CD4-positive, alpha-beta T cell (primary cell): ENCODE measurements around the gene CCPG1. TPM values are rescaled to one million over a fixed set of nuclear protein-coding genes. Genes with fewer than 3 reads are reported as not detected.

Experiments used
- ATAC-seq: fragments of 200-7000 bp; cut with Tn5 transposase; one replicate; pipeline ENCODE4 v1.10.0; 2022; ENCODE audit warnings: mild to moderate bottlenecking; ENCODE audit not compliant: poor library complexity
- CTCF ChIA-PET: fragments of 350-600 bp; sonication (Branson Sonifier 250); formaldehyde crosslinking; loops from one replicate; lab custom pipeline; 2021; ENCODE audit warnings: antibody characterized with exemption, inconsistent platforms; lab: Charles Lee
- POLR2A ChIA-PET: fragments of 350-600 bp; sonication (Branson Sonifier 250); formaldehyde crosslinking; loops from one replicate; lab custom pipeline; 2021; ENCODE audit warnings: antibody characterized with exemption, inconsistent platforms; lab: Charles Lee
- DNase-seq, 14 experiments: peaks; one replicate each; pipeline ENCODE4 v3.0.0-alpha.2; 2013 to 2020; ENCODE audit warnings: mixed read lengths in 2 of 14
- H3K27ac ChIP-seq, 2 donors: one replicate each; pipeline versions ENCODE4 v1.5.1 to v1.7.0; 2013; ENCODE audit warnings: low read length in 2 of 2, low read depth in 1 of 2, mild to moderate bottlenecking in 1 of 2
- H3K27me3 ChIP-seq, 2 experiments: 1 replicate in 1 of 2; 2 replicates in 1 of 2; pipeline versions ENCODE4 v1.6.1 to v1.7.0; 2013; ENCODE audit warnings: low read length in 2 of 2, control low read depth in 1 of 2, mild to moderate bottlenecking in 1 of 2, moderate library complexity in 1 of 2; ENCODE audit not compliant: insufficient read depth in 2 of 2, control insufficient read depth in 1 of 2
- H3K36me3 ChIP-seq: one replicate; pipeline ENCODE4 v1.6.1; 2013; ENCODE audit warnings: low read length, control low read depth; ENCODE audit not compliant: insufficient read depth
- H3K4me1 ChIP-seq: one replicate; pipeline ENCODE4 v1.6.1; 2013; ENCODE audit warnings: low read length, control low read depth; ENCODE audit not compliant: insufficient read depth
- H3K4me3 ChIP-seq: one replicate; pipeline ENCODE4 v1.5.1; 2013; ENCODE audit warnings: mild to moderate bottlenecking, low read length, moderate library complexity
- H3K9me3 ChIP-seq, 2 experiments: 1 replicate in 1 of 2; 2 replicates in 1 of 2; pipeline versions ENCODE4 v1.6.1 to v1.7.0; 2013; ENCODE audit warnings: low read length in 2 of 2, mild to moderate bottlenecking in 2 of 2, control low read depth in 1 of 2, moderate library complexity in 1 of 2; ENCODE audit not compliant: control insufficient read depth in 1 of 2, insufficient read depth in 1 of 2
- H3K27ac Mint-ChIP-seq: one replicate; pipeline ENCODE4 v1.8.0; 2020; ENCODE audit warnings: mixed read lengths
- H3K27me3 Mint-ChIP-seq: one replicate; pipeline ENCODE4 v1.8.0; 2021; ENCODE audit warnings: mixed read lengths
- H3K36me3 Mint-ChIP-seq: one replicate; pipeline ENCODE4 v1.8.0; 2021; ENCODE audit warnings: low read depth, mixed read lengths
- H3K4me1 Mint-ChIP-seq: one replicate; pipeline ENCODE4 v1.8.0; 2021; ENCODE audit warnings: low read depth, mixed read lengths
- H3K4me3 Mint-ChIP-seq: one replicate; pipeline ENCODE4 v1.8.0; 2020; ENCODE audit warnings: mild to moderate bottlenecking, mixed read lengths
- H3K9me3 Mint-ChIP-seq: one replicate; pipeline ENCODE4 v1.8.0; 2020; ENCODE audit warnings: mixed read lengths
- intact Hi-C, 2 experiments: fragments of 100-400 bp; cut with DNase I in 1 of 2; cut with micrococcal nuclease in 1 of 2; formaldehyde crosslinking; loops; one replicate each; pipeline versions ENCODE4 v1.15.1 to v1.9.0; 2023 to 2025; cut with DNase I, micrococcal nuclease
- total RNA-seq, 174 experiments: library from RNA in 2 of 174; stranded (reverse) in 2 of 174; gene quantifications; one replicate each; pipeline ENCODE4 v1.2.3 and lab custom pipeline; 2021 to 2026
- TF ChIP-seq, protein P1 (sequence below): fragments of 200-600 bp; IDR thresholded peaks from one replicate; pipeline ENCODE4 v1.8.0; 2022; ENCODE audit warnings: antibody characterized with exemption, mild to moderate bottlenecking

Gene CCPG1
- total RNA-seq, 2 experiments from 2014 or later: 29.9 to 31.5 TPM

- peaks cover 76% of the 10 kb centered on the region for H3K36me3 Mint-ChIP-seq
Measured at GRCh38 chr15:55358471-55358870, 49.7 kb downstream of the CCPG1 start.

DNA sequence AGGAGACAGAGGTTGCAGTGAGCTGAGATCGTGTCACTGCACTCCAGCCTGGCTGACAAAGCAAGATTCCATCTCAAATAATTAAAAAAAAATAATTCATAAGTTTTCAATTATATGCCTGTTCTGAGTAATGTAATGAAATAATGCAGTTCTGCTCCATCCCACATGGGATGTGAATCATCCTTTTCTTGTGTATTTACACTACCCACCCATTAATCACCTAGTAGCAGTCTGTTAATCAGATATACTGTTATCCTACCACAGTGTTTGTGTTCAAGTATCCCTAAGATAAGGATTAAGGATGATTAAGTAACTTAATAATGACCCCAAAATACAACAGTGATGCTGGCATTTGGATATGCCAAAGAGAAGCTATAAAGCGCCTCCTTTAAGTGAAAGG is 50.4 kb downstream of the CCPG1 start:
- no peak for DNase-seq
- H3K4me1 Mint-ChIP-seq: no peaks in the 10 kb centered on the region
- peaks cover 71% of the 10 kb centered on the region for H3K36me3 Mint-ChIP-seq
- no peaks in the 10 kb centered on the region for H3K27me3 ChIP-seq
- no peak for ATAC-seq
- H3K9me3 Mint-ChIP-seq: no peaks in the 10 kb centered on the region
- H3K4me1 ChIP-seq: no peaks in the 10 kb centered on the region
- no peak overlapping the region for H3K27ac ChIP-seq
- H3K27ac Mint-ChIP-seq: no peak overlapping the region
- H3K9me3 ChIP-seq: no peaks in the 10 kb centered on the region
- no peak overlapping the region for H3K4me3 Mint-ChIP-seq
- intact Hi-C loops: no loop called here
- TF ChIP-seq, protein P1, sequence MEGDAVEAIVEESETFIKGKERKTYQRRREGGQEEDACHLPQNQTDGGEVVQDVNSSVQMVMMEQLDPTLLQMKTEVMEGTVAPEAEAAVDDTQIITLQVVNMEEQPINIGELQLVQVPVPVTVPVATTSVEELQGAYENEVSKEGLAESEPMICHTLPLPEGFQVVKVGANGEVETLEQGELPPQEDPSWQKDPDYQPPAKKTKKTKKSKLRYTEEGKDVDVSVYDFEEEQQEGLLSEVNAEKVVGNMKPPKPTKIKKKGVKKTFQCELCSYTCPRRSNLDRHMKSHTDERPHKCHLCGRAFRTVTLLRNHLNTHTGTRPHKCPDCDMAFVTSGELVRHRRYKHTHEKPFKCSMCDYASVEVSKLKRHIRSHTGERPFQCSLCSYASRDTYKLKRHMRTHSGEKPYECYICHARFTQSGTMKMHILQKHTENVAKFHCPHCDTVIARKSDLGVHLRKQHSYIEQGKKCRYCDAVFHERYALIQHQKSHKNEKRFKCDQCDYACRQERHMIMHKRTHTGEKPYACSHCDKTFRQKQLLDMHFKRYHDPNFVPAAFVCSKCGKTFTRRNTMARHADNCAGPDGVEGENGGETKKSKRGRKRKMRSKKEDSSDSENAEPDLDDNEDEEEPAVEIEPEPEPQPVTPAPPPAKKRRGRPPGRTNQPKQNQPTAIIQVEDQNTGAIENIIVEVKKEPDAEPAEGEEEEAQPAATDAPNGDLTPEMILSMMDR: no peak
- CTCF ChIA-PET: no interaction called here
- H3K4me3 ChIP-seq: no peak overlapping the region
- peaks cover 36% of the 10 kb centered on the region for H3K36me3 ChIP-seq
- POLR2A ChIA-PET: no interaction called here
- H3K27me3 Mint-ChIP-seq: no peaks in the 10 kb centered on the region

More at GRCh38 chr15:55358471-55358870, 49.7 kb downstream of the CCPG1 start:
- ChIA-PET CTCF (interaction anchor here (1.8 kb wide), 1 partner anchor 81 kb away, joined by 6 read pairs; no protein-coding TSS in a partner anchor), POLR2A (interaction anchor here (0.6 kb wide), 1 partner anchor 113 kb away, joined by 3 read pairs; no protein-coding TSS in a partner anchor)
- no peak overlapping the region for H3K4me3 ChIP-seq
- H3K27me3 ChIP-seq: no peaks in the 10 kb centered on the region
- TF ChIP-seq, protein P1: no peak
- H3K36me3 ChIP-seq: peaks cover 35% of the 10 kb centered on the region
- intact Hi-C loops: no loop called here
- Mint-ChIP-seq H3K27me3 (no peaks in the 10 kb centered on the region), H3K4me1 (no peaks in the 10 kb centered on the region), H3K27ac (no peak overlapping the region), H3K9me3 (no peaks in the 10 kb centered on the region), H3K4me3 (no peak overlapping the region)
- no peaks in the 10 kb centered on the region for H3K4me1 ChIP-seq
- ATAC-seq (no peak), DNase-seq (no peak)
- H3K9me3 ChIP-seq: no peaks in the 10 kb centered on the region
- H3K27ac ChIP-seq: no peak overlapping the region

DNA sequence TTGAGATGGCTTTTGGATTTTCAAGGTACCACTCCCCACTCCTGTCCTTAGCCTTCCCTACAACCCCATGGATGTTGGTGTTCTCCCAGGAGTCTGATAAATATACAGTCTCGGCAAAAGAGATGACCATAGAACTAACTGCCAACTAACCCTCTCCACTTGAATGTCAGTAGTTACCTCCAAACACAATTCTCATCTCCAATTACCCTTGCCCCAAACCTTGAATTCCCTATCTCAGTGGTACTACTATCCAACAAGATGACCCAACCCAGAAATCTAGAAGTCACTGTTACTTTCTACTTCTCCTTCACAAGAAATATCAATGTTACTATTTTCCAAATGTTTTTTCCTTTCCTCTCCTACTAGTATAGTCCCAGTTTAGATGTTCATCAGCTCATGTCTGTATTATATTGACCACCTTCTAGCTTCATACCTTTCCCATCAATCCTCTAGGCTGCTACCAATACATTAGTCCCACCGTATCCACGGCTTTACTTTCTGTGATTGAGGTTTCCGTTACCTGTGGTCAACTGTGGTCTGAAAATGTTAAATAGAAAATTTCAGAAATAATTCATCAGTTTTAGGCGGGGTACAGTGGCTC is 51.1 kb downstream of the CCPG1 start:
- TF ChIP-seq, protein P1: no peak
- H3K9me3 Mint-ChIP-seq: no peaks in the 10 kb centered on the region
- H3K27ac ChIP-seq: no peak overlapping the region
- peaks cover 68% of the 10 kb centered on the region for H3K36me3 Mint-ChIP-seq
- no peak overlapping the region for H3K4me3 Mint-ChIP-seq
- H3K4me3 ChIP-seq: no peak overlapping the region
- H3K36me3 ChIP-seq: peaks cover 29% of the 10 kb centered on the region
- H3K27me3 ChIP-seq: no peaks in the 10 kb centered on the region
- ChIA-PET CTCF (interaction anchor here (0.7 to 1.6 kb wide), 2 partner anchors 51 to 83 kb away, joined by 3 to 4 read pairs; partner anchors contain the start of genes CCPG1 and PIERCE2), POLR2A (no interaction called here)
- no peaks in the 10 kb centered on the region for H3K4me1 ChIP-seq
- no peak overlapping the region for H3K27ac Mint-ChIP-seq
- no peaks in the 10 kb centered on the region for H3K4me1 Mint-ChIP-seq
- no peaks in the 10 kb centered on the region for H3K27me3 Mint-ChIP-seq
- DNase-seq (no peak), ATAC-seq (no peak)
- no peaks in the 10 kb centered on the region for H3K9me3 ChIP-seq
- intact Hi-C loops: no loop called here
